Cerebellar cortex (tissue), 1 donor: ENCODE results near the gene FBLIM1.
"Not testable (repeated sequence)": the region's sequence is repeated elsewhere in the genome, so short reads cannot be mapped to it uniquely, and the experiment has no call there.

Experiments used
- DNase-seq: peaks from one replicate; pipeline ENCODE4 v3.0.0-alpha.2; 2015; ENCODE audit warnings: low spot score

FBLIM1 gene

DNA sequence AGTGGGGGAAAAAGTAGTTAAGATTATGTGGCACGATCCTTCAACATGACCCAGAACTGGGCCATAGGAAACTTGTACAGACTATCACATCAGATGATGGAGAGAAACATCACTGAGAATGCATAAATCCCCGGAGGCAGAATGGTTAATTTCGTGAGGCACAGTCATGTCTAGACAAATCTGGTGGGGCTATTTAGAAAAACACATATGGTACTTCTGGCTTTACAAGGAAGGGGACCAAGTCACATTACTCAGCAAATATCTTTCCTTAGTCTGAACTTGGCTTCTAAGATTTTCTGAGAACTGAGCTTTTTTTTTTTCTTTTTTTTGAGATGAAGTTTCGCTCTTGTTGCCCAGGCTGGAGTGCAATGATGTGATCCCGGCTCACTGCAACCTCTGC lies 58.1 kb downstream of the FBLIM1 start:
- DNase-seq: no peak

DNA sequence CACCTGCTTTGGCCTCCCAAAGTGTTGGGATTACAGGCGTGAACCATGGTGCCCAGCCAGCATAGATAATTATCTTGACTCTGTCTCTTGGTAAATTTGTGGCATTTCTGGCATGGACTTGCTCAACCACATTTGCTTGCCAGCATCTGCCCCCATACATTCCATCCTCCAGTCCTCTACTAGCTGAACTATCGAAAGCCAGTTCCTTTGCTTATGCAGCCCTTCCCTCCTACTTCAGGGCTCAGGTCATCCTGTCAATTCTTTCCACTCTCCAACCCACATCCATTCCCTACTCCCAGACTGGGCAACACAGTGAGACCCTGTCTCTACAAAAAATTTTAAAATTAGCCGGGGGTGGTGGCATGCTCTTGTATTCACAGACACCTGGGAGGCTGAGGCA lies 61.9 kb downstream of the FBLIM1 start:
- no peak for DNase-seq

- DNase-seq: no peak
These were observed 67.2 kb downstream of the FBLIM1 start for GRCh38 chr1:15825800-15826199.

- DNase-seq: no peak
These were observed 68.4 kb downstream of the FBLIM1 start for GRCh38 chr1:15826810-15827507.

- not testable (repeated sequence) for DNase-seq
These were observed 69.0 kb downstream of the FBLIM1 start for GRCh38 chr1:15827567-15827966.

DNA sequence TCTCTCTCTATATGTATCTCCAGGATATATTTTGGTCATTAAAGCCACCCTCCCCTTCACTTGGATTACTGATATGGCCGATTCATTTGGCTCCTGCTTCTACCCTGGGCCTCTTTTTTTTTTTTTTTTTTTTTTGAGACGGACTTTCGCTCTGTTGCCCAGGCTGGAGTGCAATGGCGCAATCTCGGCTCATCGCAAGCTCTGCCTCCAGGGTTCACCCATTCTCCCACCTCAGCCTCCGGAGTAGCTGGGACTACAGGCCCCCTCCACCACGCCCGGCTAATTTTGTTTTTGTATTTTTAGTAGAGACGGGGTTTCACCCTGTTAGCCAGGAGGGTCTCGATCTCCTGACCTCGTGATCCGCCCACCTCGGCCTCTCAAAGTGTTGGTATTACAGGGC lies 70.3 kb downstream of the FBLIM1 start:
- not testable (repeated sequence) for DNase-seq

DNA sequence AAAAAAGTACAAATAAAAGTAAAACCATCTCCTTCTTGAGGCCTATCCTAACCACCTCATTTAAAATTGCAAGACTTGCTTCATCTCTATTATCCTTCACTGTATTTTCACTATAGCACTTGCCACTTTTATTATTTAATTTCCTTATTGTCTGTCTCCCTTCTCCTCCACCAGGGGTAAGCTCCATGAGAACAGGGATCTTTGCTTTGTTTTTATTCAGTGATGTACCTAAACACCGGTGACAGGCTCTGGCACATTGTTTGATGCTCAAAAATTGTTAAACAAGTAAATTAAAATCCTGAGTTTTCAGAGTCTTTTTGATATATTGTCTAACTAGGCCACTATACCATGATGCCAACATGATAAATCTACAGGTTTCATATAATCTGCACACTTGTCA lies 71.7 kb downstream of the FBLIM1 start:
- no peak for DNase-seq

DNA sequence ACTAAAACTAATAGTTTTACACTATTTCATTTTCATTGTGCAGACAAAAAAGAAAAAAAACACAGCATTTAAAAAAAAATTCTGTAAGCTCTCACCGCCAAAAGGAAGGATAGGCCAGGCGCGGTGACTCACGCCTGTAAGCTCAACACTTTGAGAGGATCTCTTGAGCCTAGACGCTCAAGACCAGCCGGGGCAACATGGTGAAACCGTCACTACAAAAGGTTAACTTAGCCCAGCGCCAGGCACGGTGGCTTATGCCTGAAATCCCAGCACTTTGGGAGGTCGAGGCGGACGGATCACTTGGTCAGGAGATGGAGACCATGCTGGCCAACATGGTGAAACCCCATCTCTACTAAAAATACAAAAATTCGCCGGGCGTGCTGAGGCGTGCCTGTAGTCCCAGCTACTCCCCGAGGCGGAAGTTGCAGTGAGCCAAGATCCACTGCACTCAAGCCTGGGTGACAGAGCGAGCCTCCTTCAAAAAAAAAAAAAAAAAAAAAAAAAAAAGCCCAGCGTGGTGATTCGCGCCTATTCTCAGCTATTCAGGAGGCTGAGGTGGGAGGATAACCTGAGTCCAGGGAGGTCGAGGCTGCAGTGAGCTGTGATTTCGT lies 74.6 kb downstream of the FBLIM1 start:
- peak; percentile 55 for DNase-seq

DNA sequence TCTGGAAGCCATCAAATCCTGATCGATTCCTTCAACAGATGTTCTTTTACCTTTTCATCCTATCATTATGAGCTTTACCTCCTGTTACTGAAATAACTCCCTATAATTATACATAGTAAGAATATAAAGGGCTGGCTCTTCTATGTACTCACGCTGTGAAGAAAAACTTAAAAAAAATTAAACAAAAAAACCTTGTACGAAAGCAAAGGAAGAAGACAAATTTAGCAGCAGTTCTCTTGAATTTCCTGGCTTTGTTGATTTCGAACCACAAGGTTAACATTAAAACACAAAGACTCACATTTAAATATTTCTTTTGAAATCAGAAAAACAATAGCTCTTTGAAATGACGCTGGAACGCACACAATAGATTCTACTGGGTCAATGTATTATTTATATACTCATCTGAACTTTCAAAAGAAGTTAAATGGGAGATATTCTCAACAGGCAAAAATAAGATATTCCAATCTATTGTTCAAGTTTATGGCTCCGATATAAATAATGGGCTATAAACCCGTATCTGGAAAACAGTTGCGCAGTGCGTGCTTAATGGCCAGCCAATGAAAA lies 75.3 kb downstream of the FBLIM1 start:
- no peak for DNase-seq

- DNase-seq: peak; percentile 92
These were observed 76.0 kb downstream of the FBLIM1 start for GRCh38 chr1:15834406-15835204.

GRCh38 chr1:15835205-15835740 lies 76.7 kb downstream of the FBLIM1 start:
- no peak for DNase-seq

- peak; percentile 99 for DNase-seq
These were observed 77.3 kb downstream of the FBLIM1 start for GRCh38 chr1:15835741-15836510.
